Stimulated activated CD8-positive, alpha-beta memory T cell treated with anti-CD3 and anti-CD28 coated beads, Interleukin-15, amount 100 ng/mL, for 48 hours (primary cell): ENCODE results near the gene SORCS2.

Experiments used
- DNase-seq, 2 donors: peaks; one replicate each; pipeline ENCODE4 v3.0.0-alpha.2; 2020; ENCODE audit warnings: low read depth in 2 of 2

The SORCS2 gene

GRCh38 chr4:7473081-7473480 lies 280.7 kb downstream of the SORCS2 start:
- no peak for DNase-seq

GRCh38 chr4:7474320-7474719 lies 282.0 kb downstream of the SORCS2 start:
- no peak for DNase-seq

- DNase-seq, result no peak
Observed at GRCh38 chr4:7475207-7475606, 282.9 kb downstream of the SORCS2 start.

GRCh38 chr4:7476820-7477219 lies 284.5 kb downstream of the SORCS2 start:
- DNase-seq, result no peak

GRCh38 chr4:7477695-7478094 lies 285.4 kb downstream of the SORCS2 start:
- no peak for DNase-seq

GRCh38 chr4:7478665-7479064 lies 286.3 kb downstream of the SORCS2 start:
- DNase-seq, result no peak

- DNase-seq, result no peak
Observed at GRCh38 chr4:7480423-7480822, 288.1 kb downstream of the SORCS2 start.

- DNase-seq, result no peak
Observed at GRCh38 chr4:7481227-7481626, 288.9 kb downstream of the SORCS2 start.

GRCh38 chr4:7485096-7485495 lies 292.8 kb downstream of the SORCS2 start:
- no peak for DNase-seq

- DNase-seq, result no peak
Observed at GRCh38 chr4:7486101-7486500, 293.8 kb downstream of the SORCS2 start.

- no peak for DNase-seq
Observed at GRCh38 chr4:7487502-7487901, 295.2 kb downstream of the SORCS2 start.

GRCh38 chr4:7487998-7488671 lies 295.8 kb downstream of the SORCS2 start:
- no peak for DNase-seq

GRCh38 chr4:7491915-7492314 lies 299.6 kb downstream of the SORCS2 start:
- DNase-seq, result no peak

- no peak for DNase-seq
Observed at GRCh38 chr4:7498446-7499200, 306.3 kb downstream of the SORCS2 start.

- DNase-seq, result no peak
Observed at GRCh38 chr4:7499661-7500060, 307.3 kb downstream of the SORCS2 start.

GRCh38 chr4:7500404-7500803 lies 308.1 kb downstream of the SORCS2 start:
- no peak for DNase-seq

- no peak for DNase-seq
Observed at GRCh38 chr4:7501314-7501713, 309.0 kb downstream of the SORCS2 start.

GRCh38 chr4:7501873-7502272 lies 309.5 kb downstream of the SORCS2 start:
- DNase-seq, result no peak

- no peak for DNase-seq
Observed at GRCh38 chr4:7503559-7504249, 311.4 kb downstream of the SORCS2 start.

GRCh38 chr4:7505116-7505900 lies 313.0 kb downstream of the SORCS2 start:
- no peak for DNase-seq

- DNase-seq, result no peak
Observed at GRCh38 chr4:7506119-7506518, 313.8 kb downstream of the SORCS2 start.

- DNase-seq, result no peak
Observed at GRCh38 chr4:7506572-7506971, 314.2 kb downstream of the SORCS2 start.
